ENCODE data around the gene URM1. TPM values are rescaled to one million over a fixed set of nuclear protein-coding genes. Genes with fewer than 3 reads are reported as not detected.

The URM1 gene
- polyA plus RNA-seq, 2 of the 4 experiments (the other 2 are of a cell fraction) = 43.6 to 50.6 TPM

DNA sequence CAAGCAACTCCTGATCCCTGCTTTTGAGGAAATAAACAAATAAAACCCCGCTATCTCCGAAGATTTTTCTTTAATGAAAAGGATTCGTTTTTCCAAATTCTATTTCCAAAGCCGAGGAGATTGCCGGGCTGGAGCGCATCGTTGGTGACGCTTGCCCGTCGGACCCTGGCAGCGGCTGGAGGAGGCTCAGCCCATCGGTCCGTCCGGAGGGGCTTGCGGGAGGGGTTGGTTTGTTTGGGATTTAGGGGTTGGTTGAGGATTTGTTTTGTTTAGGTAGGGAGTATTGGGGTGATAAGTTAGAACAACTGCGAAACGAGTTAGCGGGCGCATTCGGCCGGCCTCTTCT lies 20.8 kb downstream of the URM1 start:
- ATAC-seq (no peak), FAIRE-seq (no peak), DNase-seq (ENCODE audit: low read depth in 1 of 2, low spot score in 1 of 2) (no peak)
- Histone ChIP-seq H3K27ac (no peak overlapping the region), H3K4me3 (no peak overlapping the region), H3K9me3 (no peaks in the 10 kb centered on the region), H3K4me1 (no peaks in the 10 kb centered on the region), H3K4me2 (no peak overlapping the region)
- ChIA-PET POLR2A (no interaction called here), CTCF (interaction anchor here (1.0 to 1.4 kb wide), 4 partner anchors 9 to 29 kb away, joined by 3 to 5 read pairs (median 4); partner anchors contain the start of gene CERCAM)
- TF ChIP-seq, protein P1, sequence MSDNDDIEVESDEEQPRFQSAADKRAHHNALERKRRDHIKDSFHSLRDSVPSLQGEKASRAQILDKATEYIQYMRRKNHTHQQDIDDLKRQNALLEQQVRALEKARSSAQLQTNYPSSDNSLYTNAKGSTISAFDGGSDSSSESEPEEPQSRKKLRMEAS (IDR thresholded peaks at IDR 0.05) = no peak
- no peak for TF ChIP-seq CHD2 (IDR thresholded peaks at IDR 0.05; ENCODE audit: low read length, partially characterized antibody)
- TF ChIP-seq, protein P2, sequence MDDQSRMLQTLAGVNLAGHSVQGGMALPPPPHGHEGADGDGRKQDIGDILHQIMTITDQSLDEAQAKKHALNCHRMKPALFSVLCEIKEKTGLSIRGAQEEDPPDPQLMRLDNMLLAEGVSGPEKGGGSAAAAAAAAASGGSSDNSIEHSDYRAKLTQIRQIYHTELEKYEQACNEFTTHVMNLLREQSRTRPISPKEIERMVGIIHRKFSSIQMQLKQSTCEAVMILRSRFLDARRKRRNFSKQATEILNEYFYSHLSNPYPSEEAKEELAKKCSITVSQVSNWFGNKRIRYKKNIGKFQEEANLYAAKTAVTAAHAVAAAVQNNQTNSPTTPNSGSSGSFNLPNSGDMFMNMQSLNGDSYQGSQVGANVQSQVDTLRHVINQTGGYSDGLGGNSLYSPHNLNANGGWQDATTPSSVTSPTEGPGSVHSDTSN (IDR thresholded peaks at IDR 0.05) = no peak
- TF ChIP-seq JUN (IDR thresholded peaks at IDR 0.05) = no peak
- TF ChIP-seq ZNF302 (CRISPR knock-in tag; IDR thresholded peaks at IDR 0.05) = no peak
- TF ChIP-seq ZC3H11A (IDR thresholded peaks at IDR 0.05) = no peak
- 94% methylated on average over 21 of the region's 21 CpGs for WGBS (ENCODE audit: missing lambda C conversion rate)

DNA sequence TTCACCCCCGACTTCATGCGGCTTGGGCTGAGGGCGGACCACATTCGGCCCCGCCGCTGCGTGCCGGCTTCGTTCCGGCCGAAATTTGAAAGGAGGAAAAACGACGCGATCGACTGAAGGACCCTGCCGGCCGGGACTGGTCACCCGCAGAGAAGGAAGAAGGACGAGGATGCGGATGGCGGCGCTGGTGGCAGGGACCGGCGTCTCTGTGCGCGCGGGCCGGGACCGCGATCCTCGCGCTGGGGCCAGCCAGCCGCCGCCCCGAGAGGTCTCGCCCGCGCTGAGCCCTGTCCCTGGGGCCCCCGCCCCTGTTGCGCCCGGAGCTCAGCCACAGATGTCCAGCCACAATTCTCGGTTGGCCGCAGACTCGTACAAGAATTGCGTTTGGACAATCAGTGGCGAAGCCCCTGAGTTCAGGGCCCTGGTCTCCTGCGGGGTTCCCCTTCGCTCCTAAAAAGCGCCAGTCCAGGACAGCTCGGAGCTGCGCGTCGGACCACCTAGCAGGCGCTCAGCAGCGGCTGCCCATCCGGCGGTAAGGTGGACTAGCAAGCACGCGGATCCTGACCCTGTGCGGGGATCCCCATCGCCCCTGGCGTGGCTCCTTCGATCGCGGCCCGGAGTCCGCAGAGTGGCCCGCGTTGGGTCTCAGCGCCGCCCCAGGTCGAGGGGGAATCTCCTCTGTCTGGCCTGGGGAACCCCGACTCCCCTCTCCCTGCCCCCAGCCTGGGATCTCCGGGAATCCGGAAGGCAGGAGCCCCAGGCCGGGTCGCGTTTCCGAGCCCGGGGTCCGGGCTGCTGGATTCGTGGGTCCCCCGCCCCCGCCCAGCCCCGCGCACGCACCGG lies 21.3 kb downstream of the URM1 start:
- DNase-seq (ENCODE audit: low read depth in 1 of 2, low spot score in 1 of 2) (no peak), FAIRE-seq (no peak), ATAC-seq (no peak)
- CTCF ChIA-PET = interaction anchor here (1.0 kb wide), 1 partner anchor 9 kb away, joined by 3 read pairs; no protein-coding TSS in a partner anchor
- Histone ChIP-seq H3K4me2 (no peak overlapping the region), H3K4me3 (no peak overlapping the region), H3K9me3 (no peaks in the 10 kb centered on the region), H3K27ac (no peak overlapping the region), H3K4me1 (no peaks in the 10 kb centered on the region)
- WGBS (ENCODE audit: missing lambda C conversion rate) = 94% methylated on average over 72 of the region's 88 CpGs
- POLR2A ChIA-PET = no interaction called here
- TF ChIP-seq RAD21 (conservative IDR thresholded peaks at IDR 0.05 in 1 of 2, IDR thresholded peaks at IDR 0.05 in 1 of 2) = no peak
- TF ChIP-seq TP53 (CRISPR knock-in tag; IDR thresholded peaks at IDR 0.05) = no peak
- TF ChIP-seq RNF2 (IDR thresholded peaks at IDR 0.05; ENCODE audit: borderline replicate concordance, low read depth) = no peak
- TF ChIP-seq, protein P3, sequence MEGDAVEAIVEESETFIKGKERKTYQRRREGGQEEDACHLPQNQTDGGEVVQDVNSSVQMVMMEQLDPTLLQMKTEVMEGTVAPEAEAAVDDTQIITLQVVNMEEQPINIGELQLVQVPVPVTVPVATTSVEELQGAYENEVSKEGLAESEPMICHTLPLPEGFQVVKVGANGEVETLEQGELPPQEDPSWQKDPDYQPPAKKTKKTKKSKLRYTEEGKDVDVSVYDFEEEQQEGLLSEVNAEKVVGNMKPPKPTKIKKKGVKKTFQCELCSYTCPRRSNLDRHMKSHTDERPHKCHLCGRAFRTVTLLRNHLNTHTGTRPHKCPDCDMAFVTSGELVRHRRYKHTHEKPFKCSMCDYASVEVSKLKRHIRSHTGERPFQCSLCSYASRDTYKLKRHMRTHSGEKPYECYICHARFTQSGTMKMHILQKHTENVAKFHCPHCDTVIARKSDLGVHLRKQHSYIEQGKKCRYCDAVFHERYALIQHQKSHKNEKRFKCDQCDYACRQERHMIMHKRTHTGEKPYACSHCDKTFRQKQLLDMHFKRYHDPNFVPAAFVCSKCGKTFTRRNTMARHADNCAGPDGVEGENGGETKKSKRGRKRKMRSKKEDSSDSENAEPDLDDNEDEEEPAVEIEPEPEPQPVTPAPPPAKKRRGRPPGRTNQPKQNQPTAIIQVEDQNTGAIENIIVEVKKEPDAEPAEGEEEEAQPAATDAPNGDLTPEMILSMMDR (IDR thresholded peaks at IDR 0.05) = no peak
- no peak for TF ChIP-seq CEBPB (IDR thresholded peaks at IDR 0.05)
- TF ChIP-seq ESRRA (IDR thresholded peaks at IDR 0.05; ENCODE audit: borderline replicate concordance, low read length) = no peak
- TF ChIP-seq CBX2 (IDR thresholded peaks at IDR 0.05; ENCODE audit: borderline replicate concordance, low read depth) = no peak
- no peak for TF ChIP-seq NFE2L2 (conservative IDR thresholded peaks at IDR 0.05; ENCODE audit: low read length)
- no peak for TF ChIP-seq MAZ (IDR thresholded peaks at IDR 0.05; ENCODE audit: borderline replicate concordance, low read depth, low read length)

- Histone ChIP-seq H3K4me3 (no peak overlapping the region), H3K27ac (no peak overlapping the region), H3K4me1 (no peaks in the 10 kb centered on the region), H3K9me3 (no peaks in the 10 kb centered on the region), H3K4me2 (no peak overlapping the region)
- ATAC-seq (no peak), DNase-seq (ENCODE audit: low read depth in 1 of 2, low spot score in 1 of 2) (no peak), FAIRE-seq (no peak)
- ChIA-PET CTCF (interaction anchor here (1.3 to 1.5 kb wide), 3 partner anchors 9 to 27 kb away, joined by 3 to 6 read pairs (median 3); no protein-coding TSS in a partner anchor), POLR2A (no interaction called here)
- WGBS (ENCODE audit: missing lambda C conversion rate) = 95% methylated on average over 40 of the region's 56 CpGs
- TF ChIP-seq HES2 (IDR thresholded peaks at IDR 0.05) (no peak), HOXB5 (CRISPR knock-in tag; IDR thresholded peaks at IDR 0.05) (no peak), HDAC2 (IDR thresholded peaks at IDR 0.05) (no peak), CBX8 (IDR thresholded peaks at IDR 0.05) (no peak), CBX2 (IDR thresholded peaks at IDR 0.05; ENCODE audit: borderline replicate concordance, low read depth) (no peak), MAFK (IDR thresholded peaks at IDR 0.05; ENCODE audit: partially characterized antibody) (no peak), BCL3 (IDR thresholded peaks at IDR 0.05) (no peak), NPAS2 (CRISPR knock-in tag; IDR thresholded peaks at IDR 0.05; ENCODE audit: borderline replicate concordance) (no peak), HOXA7 (CRISPR knock-in tag; IDR thresholded peaks at IDR 0.05) (no peak)
- TF ChIP-seq, protein P4, sequence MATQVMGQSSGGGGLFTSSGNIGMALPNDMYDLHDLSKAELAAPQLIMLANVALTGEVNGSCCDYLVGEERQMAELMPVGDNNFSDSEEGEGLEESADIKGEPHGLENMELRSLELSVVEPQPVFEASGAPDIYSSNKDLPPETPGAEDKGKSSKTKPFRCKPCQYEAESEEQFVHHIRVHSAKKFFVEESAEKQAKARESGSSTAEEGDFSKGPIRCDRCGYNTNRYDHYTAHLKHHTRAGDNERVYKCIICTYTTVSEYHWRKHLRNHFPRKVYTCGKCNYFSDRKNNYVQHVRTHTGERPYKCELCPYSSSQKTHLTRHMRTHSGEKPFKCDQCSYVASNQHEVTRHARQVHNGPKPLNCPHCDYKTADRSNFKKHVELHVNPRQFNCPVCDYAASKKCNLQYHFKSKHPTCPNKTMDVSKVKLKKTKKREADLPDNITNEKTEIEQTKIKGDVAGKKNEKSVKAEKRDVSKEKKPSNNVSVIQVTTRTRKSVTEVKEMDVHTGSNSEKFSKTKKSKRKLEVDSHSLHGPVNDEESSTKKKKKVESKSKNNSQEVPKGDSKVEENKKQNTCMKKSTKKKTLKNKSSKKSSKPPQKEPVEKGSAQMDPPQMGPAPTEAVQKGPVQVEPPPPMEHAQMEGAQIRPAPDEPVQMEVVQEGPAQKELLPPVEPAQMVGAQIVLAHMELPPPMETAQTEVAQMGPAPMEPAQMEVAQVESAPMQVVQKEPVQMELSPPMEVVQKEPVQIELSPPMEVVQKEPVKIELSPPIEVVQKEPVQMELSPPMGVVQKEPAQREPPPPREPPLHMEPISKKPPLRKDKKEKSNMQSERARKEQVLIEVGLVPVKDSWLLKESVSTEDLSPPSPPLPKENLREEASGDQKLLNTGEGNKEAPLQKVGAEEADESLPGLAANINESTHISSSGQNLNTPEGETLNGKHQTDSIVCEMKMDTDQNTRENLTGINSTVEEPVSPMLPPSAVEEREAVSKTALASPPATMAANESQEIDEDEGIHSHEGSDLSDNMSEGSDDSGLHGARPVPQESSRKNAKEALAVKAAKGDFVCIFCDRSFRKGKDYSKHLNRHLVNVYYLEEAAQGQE (IDR thresholded peaks at IDR 0.05) = no peak
Observed at GRCh38 chr9:128393145-128393775, 22.1 kb downstream of the URM1 start.

Measured in A549 (cell line).